ENCODE measurements around the gene NRAP.

GRCh38 chr10:113590581-113590980, 73.3 kb downstream of the NRAP start:
- no peak for TF ChIP-seq EZH2 (IDR thresholded peaks at IDR 0.05; ENCODE audit: insufficient read depth, poor library complexity, severe bottlenecking)
- TF ChIP-seq EZH2phosphoT487 (IDR thresholded peaks at IDR 0.05; ENCODE audit: insufficient read depth, low read depth), result no peak

All from GM23248 (cell line).